H1 (cell line): Measurements from ENCODE around the gene VWF. TPM values are rescaled to one million over a fixed set of nuclear protein-coding genes. Genes with fewer than 3 reads are reported as not detected.

ENCODE experiments used
- BACH1 ChIP-seq: IDR thresholded peaks from 2 replicates; pipeline ENCODE4 v1.6.1; 2012; ENCODE audit warnings: low read length, improper control_type of control experiment
- CBX5 ChIP-seq: fragments of 300-800, 300-1000 bp; sonication (generic); IDR thresholded peaks from 2 replicates; pipeline ENCODE4 v1.7.1; 2016; ENCODE audit warnings: antibody characterized with exemption, low read length, low read depth
- RNF2 ChIP-seq: fragments of 200-900, 300-1000 bp; sonication (generic); IDR thresholded peaks from 2 replicates; pipeline ENCODE4 v1.7.1; 2016; ENCODE audit warnings: borderline replicate concordance, low read depth, mild to moderate bottlenecking, antibody characterized with exemption, low read length; ENCODE audit not compliant: poor library complexity, severe bottlenecking; ENCODE audit errors: missing control alignments
- polyA plus RNA-seq, 7 experiments: library from polyadenylated mRNA; depleted of rRNA in 3 of 7; stranded (reverse) in 5 of 7; unstranded in 2 of 7; fragments of >200 nt in 5 of 7; fragments of 200-250 nt in 2 of 7; gene quantifications; 1 replicate in 5 of 7; 2 replicates in 1 of 7; 4 replicates in 1 of 7; pipeline versions ENCODE4 v1.2.1 to v1.2.3, GENCODE V29; 2011 to 2013; ENCODE audit warnings: missing spikeins in 2 of 7, mixed read lengths in 2 of 7
- total RNA-seq: library from RNA; stranded (reverse); fragmentation: NEBNext Ultra II Directional; extraction: Animal tissue kit (Norgen Biotek cat#: 25700); gene quantifications from 2 replicates; pipeline ENCODE4 v1.2.1, GENCODE V29; 2021
- TF ChIP-seq, protein P1 (sequence below), 3 experiments: IDR thresholded peaks; 1 replicate in 2 of 3; 2 replicates in 1 of 3; pipeline versions ENCODE4 v1.5.1 to v1.6.1; 2011; ENCODE audit warnings: low read length in 3 of 3, mild to moderate bottlenecking in 3 of 3, inconsistent platforms in 2 of 3, low read depth in 1 of 3, moderate library complexity in 1 of 3; ENCODE audit not compliant: insufficient read depth in 1 of 3; ENCODE audit errors: control extremely low read depth in 1 of 3
- TF ChIP-seq, protein P2 (sequence below): fragments of 300-600 bp; sonication (generic); IDR thresholded peaks from 2 replicates; pipeline ENCODE4 v1.7.1; 2012; ENCODE audit warnings: low read length, moderate library complexity, mild to moderate bottlenecking, inconsistent platforms; ENCODE audit not compliant: insufficient replicate concordance
- TF ChIP-seq, protein P3 (sequence below): IDR thresholded peaks from 2 replicates; pipeline ENCODE4 v1.6.1; 2012; ENCODE audit warnings: inconsistent platforms

VWF gene
- total and polyA plus RNA-seq, 2 of the 8 experiments (the other 6 are each of a cell fraction or from before 2014, with no cell fraction given), result 0.39 to 0.60 TPM

DNA sequence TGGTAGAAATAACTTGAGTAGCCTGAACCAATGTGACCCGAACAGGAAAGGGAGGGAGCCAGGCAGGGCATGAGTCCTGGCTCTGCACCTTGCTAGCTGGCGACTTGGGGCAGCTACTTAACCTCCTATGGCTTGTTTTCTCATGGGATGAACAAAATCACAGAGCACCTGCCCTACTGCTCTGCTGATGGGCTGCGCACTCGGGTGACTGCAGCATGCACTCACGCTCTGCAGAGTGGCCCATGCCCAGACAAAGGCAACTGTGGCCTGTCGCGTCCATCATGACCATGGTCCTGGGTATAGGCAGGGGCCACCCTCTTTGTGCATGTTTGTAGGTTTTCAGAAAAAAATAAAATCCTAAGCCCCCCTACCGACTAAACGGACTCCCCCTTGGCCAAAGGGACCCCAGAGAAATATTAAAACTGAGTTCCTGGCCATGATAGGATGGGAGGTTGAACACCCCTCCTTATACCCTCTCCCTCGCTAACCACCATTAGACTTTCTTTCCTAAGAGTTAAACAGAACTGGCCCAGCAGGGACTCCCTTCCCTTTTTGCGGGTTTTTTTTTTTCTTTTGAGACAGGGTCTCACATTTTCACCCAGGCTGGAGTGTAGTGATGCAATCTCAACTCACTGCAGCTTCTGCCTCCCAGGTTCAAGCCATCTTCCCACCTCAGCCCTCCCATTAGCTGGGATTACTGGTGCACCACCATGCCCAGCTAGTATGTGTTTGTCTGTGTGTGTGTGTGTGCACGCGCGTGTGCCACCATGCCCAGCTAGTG lies 32.5 kb downstream of the VWF start (continued):
- TF ChIP-seq, protein P1, sequence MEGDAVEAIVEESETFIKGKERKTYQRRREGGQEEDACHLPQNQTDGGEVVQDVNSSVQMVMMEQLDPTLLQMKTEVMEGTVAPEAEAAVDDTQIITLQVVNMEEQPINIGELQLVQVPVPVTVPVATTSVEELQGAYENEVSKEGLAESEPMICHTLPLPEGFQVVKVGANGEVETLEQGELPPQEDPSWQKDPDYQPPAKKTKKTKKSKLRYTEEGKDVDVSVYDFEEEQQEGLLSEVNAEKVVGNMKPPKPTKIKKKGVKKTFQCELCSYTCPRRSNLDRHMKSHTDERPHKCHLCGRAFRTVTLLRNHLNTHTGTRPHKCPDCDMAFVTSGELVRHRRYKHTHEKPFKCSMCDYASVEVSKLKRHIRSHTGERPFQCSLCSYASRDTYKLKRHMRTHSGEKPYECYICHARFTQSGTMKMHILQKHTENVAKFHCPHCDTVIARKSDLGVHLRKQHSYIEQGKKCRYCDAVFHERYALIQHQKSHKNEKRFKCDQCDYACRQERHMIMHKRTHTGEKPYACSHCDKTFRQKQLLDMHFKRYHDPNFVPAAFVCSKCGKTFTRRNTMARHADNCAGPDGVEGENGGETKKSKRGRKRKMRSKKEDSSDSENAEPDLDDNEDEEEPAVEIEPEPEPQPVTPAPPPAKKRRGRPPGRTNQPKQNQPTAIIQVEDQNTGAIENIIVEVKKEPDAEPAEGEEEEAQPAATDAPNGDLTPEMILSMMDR (IDR thresholded peaks at IDR 0.05; ENCODE audit: control extremely low read depth in 1 of 3, insufficient read depth in 1 of 3, low read depth in 1 of 3, low read length in 3 of 3), result no peak
- TF ChIP-seq RNF2, result no peak
- TF ChIP-seq, protein P2, sequence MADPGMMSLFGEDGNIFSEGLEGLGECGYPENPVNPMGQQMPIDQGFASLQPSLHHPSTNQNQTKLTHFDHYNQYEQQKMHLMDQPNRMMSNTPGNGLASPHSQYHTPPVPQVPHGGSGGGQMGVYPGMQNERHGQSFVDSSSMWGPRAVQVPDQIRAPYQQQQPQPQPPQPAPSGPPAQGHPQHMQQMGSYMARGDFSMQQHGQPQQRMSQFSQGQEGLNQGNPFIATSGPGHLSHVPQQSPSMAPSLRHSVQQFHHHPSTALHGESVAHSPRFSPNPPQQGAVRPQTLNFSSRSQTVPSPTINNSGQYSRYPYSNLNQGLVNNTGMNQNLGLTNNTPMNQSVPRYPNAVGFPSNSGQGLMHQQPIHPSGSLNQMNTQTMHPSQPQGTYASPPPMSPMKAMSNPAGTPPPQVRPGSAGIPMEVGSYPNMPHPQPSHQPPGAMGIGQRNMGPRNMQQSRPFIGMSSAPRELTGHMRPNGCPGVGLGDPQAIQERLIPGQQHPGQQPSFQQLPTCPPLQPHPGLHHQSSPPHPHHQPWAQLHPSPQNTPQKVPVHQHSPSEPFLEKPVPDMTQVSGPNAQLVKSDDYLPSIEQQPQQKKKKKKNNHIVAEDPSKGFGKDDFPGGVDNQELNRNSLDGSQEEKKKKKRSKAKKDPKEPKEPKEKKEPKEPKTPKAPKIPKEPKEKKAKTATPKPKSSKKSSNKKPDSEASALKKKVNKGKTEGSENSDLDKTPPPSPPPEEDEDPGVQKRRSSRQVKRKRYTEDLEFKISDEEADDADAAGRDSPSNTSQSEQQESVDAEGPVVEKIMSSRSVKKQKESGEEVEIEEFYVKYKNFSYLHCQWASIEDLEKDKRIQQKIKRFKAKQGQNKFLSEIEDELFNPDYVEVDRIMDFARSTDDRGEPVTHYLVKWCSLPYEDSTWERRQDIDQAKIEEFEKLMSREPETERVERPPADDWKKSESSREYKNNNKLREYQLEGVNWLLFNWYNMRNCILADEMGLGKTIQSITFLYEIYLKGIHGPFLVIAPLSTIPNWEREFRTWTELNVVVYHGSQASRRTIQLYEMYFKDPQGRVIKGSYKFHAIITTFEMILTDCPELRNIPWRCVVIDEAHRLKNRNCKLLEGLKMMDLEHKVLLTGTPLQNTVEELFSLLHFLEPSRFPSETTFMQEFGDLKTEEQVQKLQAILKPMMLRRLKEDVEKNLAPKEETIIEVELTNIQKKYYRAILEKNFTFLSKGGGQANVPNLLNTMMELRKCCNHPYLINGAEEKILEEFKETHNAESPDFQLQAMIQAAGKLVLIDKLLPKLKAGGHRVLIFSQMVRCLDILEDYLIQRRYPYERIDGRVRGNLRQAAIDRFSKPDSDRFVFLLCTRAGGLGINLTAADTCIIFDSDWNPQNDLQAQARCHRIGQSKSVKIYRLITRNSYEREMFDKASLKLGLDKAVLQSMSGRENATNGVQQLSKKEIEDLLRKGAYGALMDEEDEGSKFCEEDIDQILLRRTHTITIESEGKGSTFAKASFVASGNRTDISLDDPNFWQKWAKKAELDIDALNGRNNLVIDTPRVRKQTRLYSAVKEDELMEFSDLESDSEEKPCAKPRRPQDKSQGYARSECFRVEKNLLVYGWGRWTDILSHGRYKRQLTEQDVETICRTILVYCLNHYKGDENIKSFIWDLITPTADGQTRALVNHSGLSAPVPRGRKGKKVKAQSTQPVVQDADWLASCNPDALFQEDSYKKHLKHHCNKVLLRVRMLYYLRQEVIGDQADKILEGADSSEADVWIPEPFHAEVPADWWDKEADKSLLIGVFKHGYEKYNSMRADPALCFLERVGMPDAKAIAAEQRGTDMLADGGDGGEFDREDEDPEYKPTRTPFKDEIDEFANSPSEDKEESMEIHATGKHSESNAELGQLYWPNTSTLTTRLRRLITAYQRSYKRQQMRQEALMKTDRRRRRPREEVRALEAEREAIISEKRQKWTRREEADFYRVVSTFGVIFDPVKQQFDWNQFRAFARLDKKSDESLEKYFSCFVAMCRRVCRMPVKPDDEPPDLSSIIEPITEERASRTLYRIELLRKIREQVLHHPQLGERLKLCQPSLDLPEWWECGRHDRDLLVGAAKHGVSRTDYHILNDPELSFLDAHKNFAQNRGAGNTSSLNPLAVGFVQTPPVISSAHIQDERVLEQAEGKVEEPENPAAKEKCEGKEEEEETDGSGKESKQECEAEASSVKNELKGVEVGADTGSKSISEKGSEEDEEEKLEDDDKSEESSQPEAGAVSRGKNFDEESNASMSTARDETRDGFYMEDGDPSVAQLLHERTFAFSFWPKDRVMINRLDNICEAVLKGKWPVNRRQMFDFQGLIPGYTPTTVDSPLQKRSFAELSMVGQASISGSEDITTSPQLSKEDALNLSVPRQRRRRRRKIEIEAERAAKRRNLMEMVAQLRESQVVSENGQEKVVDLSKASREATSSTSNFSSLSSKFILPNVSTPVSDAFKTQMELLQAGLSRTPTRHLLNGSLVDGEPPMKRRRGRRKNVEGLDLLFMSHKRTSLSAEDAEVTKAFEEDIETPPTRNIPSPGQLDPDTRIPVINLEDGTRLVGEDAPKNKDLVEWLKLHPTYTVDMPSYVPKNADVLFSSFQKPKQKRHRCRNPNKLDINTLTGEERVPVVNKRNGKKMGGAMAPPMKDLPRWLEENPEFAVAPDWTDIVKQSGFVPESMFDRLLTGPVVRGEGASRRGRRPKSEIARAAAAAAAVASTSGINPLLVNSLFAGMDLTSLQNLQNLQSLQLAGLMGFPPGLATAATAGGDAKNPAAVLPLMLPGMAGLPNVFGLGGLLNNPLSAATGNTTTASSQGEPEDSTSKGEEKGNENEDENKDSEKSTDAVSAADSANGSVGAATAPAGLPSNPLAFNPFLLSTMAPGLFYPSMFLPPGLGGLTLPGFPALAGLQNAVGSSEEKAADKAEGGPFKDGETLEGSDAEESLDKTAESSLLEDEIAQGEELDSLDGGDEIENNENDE, result no peak
- TF ChIP-seq CBX5, result no peak
- TF ChIP-seq, protein P3, sequence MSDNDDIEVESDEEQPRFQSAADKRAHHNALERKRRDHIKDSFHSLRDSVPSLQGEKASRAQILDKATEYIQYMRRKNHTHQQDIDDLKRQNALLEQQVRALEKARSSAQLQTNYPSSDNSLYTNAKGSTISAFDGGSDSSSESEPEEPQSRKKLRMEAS, result no peak
- TF ChIP-seq BACH1, result no peak
